GM15510 (cell line): ENCODE results near the gene A2M.

Source experiments
- POLR2A ChIP-seq: IDR thresholded peaks from 3 replicates; pipeline ENCODE4 v1.6.1; 2011; ENCODE audit warnings: borderline replicate concordance; ENCODE audit not compliant: insufficient read length; ENCODE audit errors: extremely low read depth

The A2M gene

DNA sequence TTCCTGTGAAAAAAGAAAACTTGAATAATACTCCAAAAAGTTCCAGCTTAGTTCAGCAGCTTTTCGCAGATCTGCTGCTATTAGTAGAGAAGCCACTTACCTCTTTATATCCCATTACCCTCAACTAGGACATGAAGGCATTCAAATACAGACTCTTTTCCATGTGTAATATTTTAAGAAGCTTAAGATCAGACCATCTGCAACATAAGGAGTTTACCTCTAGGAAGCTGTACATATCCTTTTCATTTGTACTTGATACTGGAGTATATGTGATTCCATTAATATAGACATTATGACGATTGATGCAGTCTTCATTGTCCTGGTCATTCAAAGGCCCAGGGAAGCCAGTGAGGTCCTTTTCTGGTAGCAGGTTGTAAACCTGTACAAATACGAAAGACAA lies 20.4 kb downstream of the A2M start:
- TF ChIP-seq POLR2A, result no peak

- TF ChIP-seq POLR2A, result no peak
Measured at GRCh38 chr12:9094512-9095206, 21.1 kb downstream of the A2M start.

DNA sequence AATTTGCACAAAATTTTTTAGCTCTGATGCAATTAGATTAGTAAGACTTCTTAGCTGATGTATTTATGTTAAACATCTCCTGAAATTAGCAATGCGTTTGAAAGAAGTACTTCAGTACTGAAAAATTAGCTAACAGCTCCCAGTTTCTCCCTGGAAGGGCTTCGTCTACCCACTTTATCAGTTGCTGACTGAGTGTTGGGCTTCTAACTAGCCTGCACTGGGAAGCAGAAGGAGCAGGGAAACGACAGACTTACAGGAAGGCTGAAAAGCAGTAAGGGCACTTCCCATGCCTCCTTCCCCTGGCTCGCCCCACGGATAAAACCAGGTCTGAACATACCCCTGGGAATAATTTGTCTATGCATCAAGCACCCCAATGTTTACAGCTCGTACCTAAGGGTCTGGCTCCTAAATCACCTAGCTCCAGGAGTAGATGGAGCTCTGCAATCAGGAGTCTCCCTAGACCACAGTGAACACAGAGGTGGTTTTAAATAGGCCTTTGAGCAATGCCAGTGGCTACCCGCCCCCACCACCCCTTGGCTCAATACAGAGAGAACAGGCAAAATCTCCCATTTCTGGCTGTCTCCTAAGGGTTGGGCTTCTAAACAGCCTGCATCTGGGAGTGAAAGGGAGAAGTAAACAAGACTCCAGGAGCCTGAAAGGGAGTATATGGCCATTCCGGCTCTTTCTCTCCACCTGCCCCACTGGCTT lies 23.7 kb downstream of the A2M start:
- no peak for TF ChIP-seq POLR2A

DNA sequence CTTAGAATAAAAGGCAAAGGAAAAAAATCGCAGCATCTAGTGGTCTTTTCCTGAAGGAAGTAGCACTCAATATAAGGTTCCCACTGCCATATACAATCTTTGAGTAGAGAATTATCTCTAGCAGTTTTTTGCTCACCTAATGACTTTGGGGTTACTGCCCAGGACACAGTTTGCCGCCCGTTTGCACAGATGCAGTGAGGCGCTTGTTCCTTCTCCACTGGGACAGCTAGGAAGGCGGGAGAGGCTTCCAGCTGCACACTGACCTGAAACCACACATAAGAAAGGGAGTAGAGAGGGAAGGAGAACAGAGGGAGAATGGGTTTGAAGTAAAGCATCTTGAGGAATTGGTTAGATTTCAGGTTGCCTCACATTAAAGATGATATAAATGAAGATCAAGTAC lies 25.5 kb downstream of the A2M start:
- TF ChIP-seq POLR2A, result no peak

- TF ChIP-seq POLR2A, result no peak
Measured at GRCh38 chr12:9087087-9087835, 28.5 kb downstream of the A2M start.

- TF ChIP-seq POLR2A, result no peak
Measured at GRCh38 chr12:9086087-9086486, 29.6 kb downstream of the A2M start.

DNA sequence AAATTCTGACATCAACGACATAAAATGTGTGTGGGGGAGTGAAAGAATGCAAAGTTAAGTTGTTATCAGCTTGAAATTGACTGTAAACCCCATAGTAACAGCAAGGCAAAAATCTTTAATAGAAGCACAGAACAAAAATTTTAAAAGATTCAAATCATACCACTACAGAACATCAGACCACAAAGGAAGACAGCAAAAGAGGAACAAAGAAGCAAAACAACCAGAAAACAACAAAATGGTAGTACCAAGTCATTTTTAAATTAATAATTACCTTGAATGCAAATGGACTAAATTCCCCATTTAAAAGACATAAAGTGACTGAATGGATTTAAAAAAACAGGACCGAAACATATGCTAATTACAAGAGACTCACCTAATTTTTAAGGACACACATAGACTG lies 31.3 kb downstream of the A2M start:
- no peak for TF ChIP-seq POLR2A

DNA sequence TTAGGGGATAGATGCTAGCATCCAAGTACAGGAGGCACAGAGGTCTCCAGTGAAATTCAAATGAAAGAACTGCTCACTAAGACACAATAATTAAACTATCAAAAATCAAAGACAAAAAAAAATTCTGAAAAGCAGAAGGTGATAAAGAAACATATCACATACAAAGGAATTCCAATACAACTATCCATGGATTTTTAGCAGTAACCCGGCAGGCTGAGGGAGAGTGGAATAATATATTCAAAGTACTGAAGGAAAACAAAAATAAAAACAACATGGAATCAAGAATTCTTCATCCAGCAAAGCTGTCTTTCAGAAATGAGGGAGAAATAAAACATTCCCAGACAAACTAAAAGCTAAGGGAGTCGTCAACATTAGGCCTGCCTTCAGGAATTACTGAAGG lies 31.9 kb downstream of the A2M start:
- no peak for TF ChIP-seq POLR2A

- TF ChIP-seq POLR2A, result no peak
Measured at GRCh38 chr12:9081667-9082427, 33.9 kb downstream of the A2M start.

GRCh38 chr12:9079883-9080675 lies 35.6 kb downstream of the A2M start:
- TF ChIP-seq POLR2A, result no peak

DNA sequence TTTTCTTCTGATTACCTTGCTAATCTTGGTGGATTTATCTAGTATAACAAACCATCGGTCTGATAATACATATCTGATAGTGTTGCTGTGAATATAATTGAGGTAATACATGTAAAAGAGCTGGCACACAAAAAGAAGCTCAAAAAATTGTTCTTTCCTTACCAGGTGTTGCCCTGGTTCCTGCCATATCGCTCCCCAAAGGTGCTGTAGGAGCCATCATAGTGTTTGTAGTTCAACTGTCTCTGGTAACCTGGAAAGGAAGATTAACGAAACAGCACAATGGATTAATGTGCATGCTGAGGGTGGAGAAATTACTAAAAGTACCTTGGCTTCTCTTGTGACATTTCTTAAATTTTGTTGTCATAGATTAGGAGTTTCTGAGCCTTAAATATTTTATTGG lies 36.6 kb downstream of the A2M start:
- no peak for TF ChIP-seq POLR2A

DNA sequence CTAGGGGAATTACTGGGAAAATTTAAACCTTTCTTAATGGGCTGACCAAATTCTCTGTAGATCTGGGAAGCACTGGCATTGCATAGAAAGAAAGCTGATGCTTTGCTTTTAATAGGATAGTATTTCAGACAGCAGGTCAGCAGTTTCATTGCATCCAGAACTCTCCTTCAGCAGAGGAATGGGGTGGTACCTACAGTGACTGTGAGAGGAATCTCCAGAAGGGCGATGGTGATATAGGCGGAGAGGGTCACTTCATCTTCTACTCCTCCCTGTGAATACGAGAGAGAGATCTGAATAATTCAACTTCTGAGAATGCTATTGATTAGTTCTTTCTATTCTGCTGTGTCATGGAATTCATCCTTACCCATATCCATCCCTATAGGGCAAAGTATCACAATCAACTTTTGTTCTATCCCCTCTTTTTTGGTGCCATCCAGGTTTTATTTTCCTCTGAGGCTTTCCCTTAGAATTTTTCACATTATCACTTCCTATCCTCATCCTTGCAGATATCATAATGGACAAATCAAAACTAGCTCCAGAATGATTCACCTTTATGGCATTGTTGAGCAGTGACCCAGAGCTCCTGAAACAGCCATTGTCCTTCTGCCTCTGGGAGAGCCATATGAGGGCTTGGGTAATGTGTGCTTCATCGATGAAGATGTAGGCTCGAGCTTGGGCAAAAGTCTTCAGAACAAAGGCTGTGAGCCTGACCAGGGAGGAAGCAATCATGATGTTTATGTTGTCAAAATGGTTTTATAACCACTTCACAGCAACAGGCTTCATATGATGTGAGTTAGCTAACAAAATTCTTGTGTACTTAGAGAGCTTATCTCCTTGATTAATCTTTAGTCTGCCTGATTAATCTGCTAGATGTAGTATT lies 38.3 kb downstream of the A2M start:
- no peak for TF ChIP-seq POLR2A

GRCh38 chr12:9076733-9077132 lies 39.0 kb downstream of the A2M start:
- TF ChIP-seq POLR2A, result no peak

DNA sequence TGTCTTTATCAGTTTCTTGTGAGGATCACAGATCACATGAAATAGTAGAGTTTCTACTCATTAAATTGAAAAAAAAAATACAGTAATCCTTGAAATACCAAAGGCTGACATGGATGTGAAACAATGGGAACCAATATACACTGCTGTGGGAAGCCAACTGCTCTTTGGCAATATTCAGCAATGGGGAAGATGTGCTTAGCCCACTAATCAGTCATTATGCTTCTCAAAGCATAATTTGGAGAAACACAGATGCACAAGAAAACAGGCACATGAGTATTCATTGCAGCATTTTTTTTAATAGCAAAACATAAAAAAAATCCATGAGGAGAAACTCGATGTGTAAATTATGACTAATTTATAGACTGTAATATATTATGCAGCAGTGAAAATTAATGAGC lies 40.6 kb downstream of the A2M start:
- no peak for TF ChIP-seq POLR2A

DNA sequence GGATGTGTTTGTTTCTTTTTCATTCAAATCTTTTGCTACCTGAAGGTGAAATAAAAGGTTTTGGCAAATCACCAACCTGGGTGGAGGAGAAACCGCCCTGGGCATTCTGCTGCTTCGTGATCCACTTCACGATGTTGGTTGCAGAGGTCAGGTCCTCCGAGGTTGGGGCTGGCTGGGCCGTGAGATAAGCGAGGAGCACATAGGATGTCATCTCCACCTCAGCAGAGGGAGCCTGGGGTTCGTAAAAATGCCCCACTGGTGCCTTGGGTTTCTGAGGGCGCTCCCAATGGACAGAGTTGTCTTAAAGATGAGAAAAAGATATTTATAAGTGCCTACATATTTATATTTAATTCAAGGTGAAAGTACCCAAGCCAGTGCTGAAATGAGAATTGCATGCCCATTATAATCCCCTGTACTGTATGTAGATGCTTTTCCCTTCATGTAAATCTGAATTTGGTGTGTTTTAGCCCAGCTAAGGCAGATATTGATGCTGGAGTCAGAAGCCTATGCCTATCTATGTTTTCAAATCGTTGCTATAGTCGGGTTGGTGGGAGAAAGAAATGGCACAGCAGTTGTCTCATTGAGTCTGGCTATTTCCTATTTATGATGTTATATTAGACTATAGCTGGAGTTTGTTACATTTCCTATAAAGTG lies 41.1 kb downstream of the A2M start:
- no peak for TF ChIP-seq POLR2A
